ENCODE results near the gene GNAS-AS1. TPM values are rescaled to one million over a fixed set of nuclear protein-coding genes. Genes with fewer than 3 reads are reported as not detected.

Gene GNAS-AS1
- total and polyA plus RNA-seq, 10 of the 15 experiments (the other 5 are each of a cell fraction or from before 2014, with no cell fraction given) = 0.06 to 2.7 (median 1.2) TPM

GRCh38 chr20:58888521-58889333, 38.0 kb upstream of the GNAS-AS1 start (continued):
- TF ChIP-seq CUX1 (IDR thresholded peaks at IDR 0.05; ENCODE audit: insufficient replicate concordance, low read depth, low read length) (no peak), BCL3 (IDR thresholded peaks at IDR 0.05; ENCODE audit: borderline replicate concordance, insufficient read depth, low read depth, low read length, poor library complexity, severe bottlenecking) (no peak), CREM (IDR thresholded peaks at IDR 0.05; ENCODE audit: low read depth) (peak; percentile 97), WRNIP1 (IDR thresholded peaks at IDR 0.05; ENCODE audit: borderline replicate concordance, low read depth, low read length) (no peak), SMAD5 (IDR thresholded peaks at IDR 0.05; ENCODE audit: low read depth) (peak; percentile 89), RUNX3 (IDR thresholded peaks at IDR 0.05; ENCODE audit: low read length) (no peak), RAD21 (IDR thresholded peaks at IDR 0.05; ENCODE audit: insufficient read depth, low read depth, low read length) (no peak), NFYA (IDR thresholded peaks at IDR 0.05; ENCODE audit: borderline replicate concordance, low read depth, low read length) (no peak), NR2C2 (IDR thresholded peaks at IDR 0.05; ENCODE audit: borderline replicate concordance, control insufficient read depth, insufficient read length, low read depth) (no peak), ZNF217 (IDR thresholded peaks at IDR 0.05) (no peak), CTCF (IDR thresholded peaks at IDR 0.05 in 2 of 3, conservative IDR thresholded peaks at IDR 0.05 in 1 of 3; ENCODE audit: control insufficient read depth in 2 of 3, extremely low read depth in 1 of 3, insufficient read depth in 1 of 3, low read depth in 3 of 3, low read length in 3 of 3) (no peak), MLLT1 (IDR thresholded peaks at IDR 0.05) (no peak)
- TF ChIP-seq, protein P1, sequence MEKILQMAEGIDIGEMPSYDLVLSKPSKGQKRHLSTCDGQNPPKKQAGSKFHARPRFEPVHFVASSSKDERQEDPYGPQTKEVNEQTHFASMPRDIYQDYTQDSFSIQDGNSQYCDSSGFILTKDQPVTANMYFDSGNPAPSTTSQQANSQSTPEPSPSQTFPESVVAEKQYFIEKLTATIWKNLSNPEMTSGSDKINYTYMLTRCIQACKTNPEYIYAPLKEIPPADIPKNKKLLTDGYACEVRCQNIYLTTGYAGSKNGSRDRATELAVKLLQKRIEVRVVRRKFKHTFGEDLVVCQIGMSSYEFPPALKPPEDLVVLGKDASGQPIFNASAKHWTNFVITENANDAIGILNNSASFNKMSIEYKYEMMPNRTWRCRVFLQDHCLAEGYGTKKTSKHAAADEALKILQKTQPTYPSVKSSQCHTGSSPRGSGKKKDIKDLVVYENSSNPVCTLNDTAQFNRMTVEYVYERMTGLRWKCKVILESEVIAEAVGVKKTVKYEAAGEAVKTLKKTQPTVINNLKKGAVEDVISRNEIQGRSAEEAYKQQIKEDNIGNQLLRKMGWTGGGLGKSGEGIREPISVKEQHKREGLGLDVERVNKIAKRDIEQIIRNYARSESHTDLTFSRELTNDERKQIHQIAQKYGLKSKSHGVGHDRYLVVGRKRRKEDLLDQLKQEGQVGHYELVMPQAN (conservative IDR thresholded peaks at IDR 0.05) = peak; percentile 75
- TF ChIP-seq, protein P2, sequence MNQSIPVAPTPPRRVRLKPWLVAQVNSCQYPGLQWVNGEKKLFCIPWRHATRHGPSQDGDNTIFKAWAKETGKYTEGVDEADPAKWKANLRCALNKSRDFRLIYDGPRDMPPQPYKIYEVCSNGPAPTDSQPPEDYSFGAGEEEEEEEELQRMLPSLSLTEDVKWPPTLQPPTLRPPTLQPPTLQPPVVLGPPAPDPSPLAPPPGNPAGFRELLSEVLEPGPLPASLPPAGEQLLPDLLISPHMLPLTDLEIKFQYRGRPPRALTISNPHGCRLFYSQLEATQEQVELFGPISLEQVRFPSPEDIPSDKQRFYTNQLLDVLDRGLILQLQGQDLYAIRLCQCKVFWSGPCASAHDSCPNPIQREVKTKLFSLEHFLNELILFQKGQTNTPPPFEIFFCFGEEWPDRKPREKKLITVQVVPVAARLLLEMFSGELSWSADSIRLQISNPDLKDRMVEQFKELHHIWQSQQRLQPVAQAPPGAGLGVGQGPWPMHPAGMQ (IDR thresholded peaks at IDR 0.05; ENCODE audit: borderline replicate concordance) = no peak
